ENCODE results near the gene CCDC154.
"Not testable (repeated sequence)": the region's sequence is repeated elsewhere in the genome, so short reads cannot be mapped to it uniquely, and the experiment has no call there.

Gene CCDC154

DNA sequence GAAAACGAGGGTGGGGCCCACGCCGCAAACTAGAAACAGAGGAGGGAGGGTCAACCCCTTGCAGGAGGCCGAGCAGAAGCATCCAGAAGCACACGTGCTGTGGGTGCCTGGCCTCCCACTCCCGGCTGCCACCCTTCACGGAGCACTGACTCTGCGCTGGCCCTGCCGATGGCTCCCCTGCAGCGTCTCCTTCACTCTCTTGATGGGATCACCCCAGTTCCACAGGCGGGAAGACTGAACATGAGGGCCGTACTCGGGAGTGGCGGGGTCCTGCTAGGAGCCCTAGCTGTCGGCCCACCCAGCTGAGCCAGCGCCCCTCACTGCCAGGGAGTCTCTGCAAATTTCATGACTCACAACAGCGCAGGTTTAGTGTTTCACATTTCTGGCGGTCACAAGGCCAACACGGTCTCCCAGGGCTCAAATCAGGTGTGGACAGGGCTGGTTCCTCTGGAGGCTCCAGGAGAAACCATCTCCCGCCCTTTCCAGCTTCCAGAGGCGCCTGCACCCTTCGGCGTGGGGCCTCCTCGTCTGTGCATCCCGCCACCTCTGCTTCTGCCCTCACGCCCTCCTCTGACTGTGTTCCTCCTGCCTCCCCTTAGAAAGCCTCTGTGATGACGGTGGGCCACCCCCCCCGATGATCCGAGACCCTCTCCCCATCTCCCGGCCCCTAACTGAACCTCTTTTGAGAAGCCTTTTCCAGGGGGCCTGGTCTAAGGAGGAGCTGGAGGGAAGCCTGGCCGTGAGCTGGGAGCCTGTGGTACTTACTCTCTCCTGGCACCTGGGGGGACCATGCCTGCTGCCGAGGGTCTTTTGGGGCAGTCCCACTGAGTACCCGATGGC is 42.4 kb upstream of the CCDC154 start:
- no peak for TF ChIP-seq EZH2phosphoT487 (conservative IDR thresholded peaks at IDR 0.05; ENCODE audit: low read length)
- TF ChIP-seq, protein P1, sequence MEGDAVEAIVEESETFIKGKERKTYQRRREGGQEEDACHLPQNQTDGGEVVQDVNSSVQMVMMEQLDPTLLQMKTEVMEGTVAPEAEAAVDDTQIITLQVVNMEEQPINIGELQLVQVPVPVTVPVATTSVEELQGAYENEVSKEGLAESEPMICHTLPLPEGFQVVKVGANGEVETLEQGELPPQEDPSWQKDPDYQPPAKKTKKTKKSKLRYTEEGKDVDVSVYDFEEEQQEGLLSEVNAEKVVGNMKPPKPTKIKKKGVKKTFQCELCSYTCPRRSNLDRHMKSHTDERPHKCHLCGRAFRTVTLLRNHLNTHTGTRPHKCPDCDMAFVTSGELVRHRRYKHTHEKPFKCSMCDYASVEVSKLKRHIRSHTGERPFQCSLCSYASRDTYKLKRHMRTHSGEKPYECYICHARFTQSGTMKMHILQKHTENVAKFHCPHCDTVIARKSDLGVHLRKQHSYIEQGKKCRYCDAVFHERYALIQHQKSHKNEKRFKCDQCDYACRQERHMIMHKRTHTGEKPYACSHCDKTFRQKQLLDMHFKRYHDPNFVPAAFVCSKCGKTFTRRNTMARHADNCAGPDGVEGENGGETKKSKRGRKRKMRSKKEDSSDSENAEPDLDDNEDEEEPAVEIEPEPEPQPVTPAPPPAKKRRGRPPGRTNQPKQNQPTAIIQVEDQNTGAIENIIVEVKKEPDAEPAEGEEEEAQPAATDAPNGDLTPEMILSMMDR (IDR thresholded peaks at IDR 0.05; ENCODE audit: insufficient read depth, low read length, poor library complexity, severe bottlenecking): no peak
- H2AFZ ChIP-seq (ENCODE audit: low read depth, low read length, severe bottlenecking): no peak overlapping the region
- no peak overlapping the region for H3K27ac ChIP-seq (ENCODE audit: low read depth, low read length)
- no peak overlapping the region for H3K4me2 ChIP-seq (ENCODE audit: low read depth, low read length, poor library complexity, severe bottlenecking)
- H3K27me3 ChIP-seq (ENCODE audit: low read length): no peaks in the 10 kb centered on the region
- no peaks in the 10 kb centered on the region for H3K9me2 ChIP-seq (replicated peaks; ENCODE audit: insufficient read depth, low read length)
- no peaks in the 10 kb centered on the region for H3F3A ChIP-seq (ENCODE audit: insufficient read depth)
- H3K4me3 ChIP-seq (ENCODE audit: insufficient read depth, low read length, poor library complexity, severe bottlenecking): no peak overlapping the region
- H3K9ac ChIP-seq (ENCODE audit: low read length): no peak overlapping the region
- H4K20me1 ChIP-seq (ENCODE audit: low read depth, low read length): no peaks in the 10 kb centered on the region
- H3K36me3 ChIP-seq (ENCODE audit: low read length): no peaks in the 10 kb centered on the region
- no peaks in the 10 kb centered on the region for H3K79me2 ChIP-seq (ENCODE audit: insufficient read depth, low read length)
- H3K9me3 ChIP-seq (ENCODE audit: insufficient read depth, low read length): no peaks in the 10 kb centered on the region

DNA sequence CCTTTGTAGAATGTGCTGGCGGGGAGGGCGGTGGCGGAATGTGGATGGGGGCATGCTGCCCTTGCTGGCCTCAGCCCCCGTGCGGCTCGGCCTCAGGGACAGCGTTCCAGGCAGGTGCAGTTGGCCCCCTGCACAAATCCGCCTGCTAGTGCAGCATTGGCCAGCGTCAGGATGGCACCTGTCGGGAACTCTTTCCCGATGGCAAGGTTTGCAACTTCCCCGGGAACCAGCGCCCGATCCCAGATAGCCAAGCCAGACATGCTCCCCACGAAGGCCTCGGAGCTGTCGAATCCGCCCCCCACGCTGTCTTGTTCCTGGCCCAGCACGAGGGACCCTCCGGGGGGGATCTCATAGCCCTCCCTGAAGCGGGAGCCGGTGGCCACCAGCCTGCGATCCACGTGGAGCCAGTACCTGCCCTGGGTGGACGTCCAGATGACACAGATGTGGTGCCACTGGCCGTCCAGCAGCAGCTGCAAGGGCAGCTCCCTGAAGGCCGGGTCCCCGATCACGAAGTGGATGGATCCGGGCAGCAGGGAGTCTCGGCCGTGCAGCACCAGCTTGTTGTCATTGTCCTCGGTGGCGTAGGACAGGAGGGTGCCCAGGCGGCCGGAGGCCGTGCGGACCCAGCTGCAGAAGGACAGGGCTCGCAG is 41.6 kb upstream of the CCDC154 start:
- Histone ChIP-seq H3K4me3 (ENCODE audit: insufficient read depth, low read length, poor library complexity, severe bottlenecking) (no peak overlapping the region), H4K20me1 (ENCODE audit: low read depth, low read length) (no peaks in the 10 kb centered on the region), H3K9ac (ENCODE audit: low read length) (no peak overlapping the region), H3K9me3 (ENCODE audit: insufficient read depth, low read length) (no peaks in the 10 kb centered on the region), H3K36me3 (ENCODE audit: low read length) (no peaks in the 10 kb centered on the region), H2AFZ (ENCODE audit: low read depth, low read length, severe bottlenecking) (no peak overlapping the region), H3K9me2 (replicated peaks; ENCODE audit: insufficient read depth, low read length) (no peaks in the 10 kb centered on the region), H3K79me2 (ENCODE audit: insufficient read depth, low read length) (no peaks in the 10 kb centered on the region), H3F3A (ENCODE audit: insufficient read depth) (no peaks in the 10 kb centered on the region), H3K27ac (ENCODE audit: low read depth, low read length) (no peak overlapping the region), H3K27me3 (ENCODE audit: low read length) (no peaks in the 10 kb centered on the region), H3K4me2 (ENCODE audit: low read depth, low read length, poor library complexity, severe bottlenecking) (no peak overlapping the region)
- TF ChIP-seq, protein P1 (IDR thresholded peaks at IDR 0.05; ENCODE audit: insufficient read depth, low read length, poor library complexity, severe bottlenecking): no peak
- no peak for TF ChIP-seq EZH2phosphoT487 (conservative IDR thresholded peaks at IDR 0.05; ENCODE audit: low read length)

DNA sequence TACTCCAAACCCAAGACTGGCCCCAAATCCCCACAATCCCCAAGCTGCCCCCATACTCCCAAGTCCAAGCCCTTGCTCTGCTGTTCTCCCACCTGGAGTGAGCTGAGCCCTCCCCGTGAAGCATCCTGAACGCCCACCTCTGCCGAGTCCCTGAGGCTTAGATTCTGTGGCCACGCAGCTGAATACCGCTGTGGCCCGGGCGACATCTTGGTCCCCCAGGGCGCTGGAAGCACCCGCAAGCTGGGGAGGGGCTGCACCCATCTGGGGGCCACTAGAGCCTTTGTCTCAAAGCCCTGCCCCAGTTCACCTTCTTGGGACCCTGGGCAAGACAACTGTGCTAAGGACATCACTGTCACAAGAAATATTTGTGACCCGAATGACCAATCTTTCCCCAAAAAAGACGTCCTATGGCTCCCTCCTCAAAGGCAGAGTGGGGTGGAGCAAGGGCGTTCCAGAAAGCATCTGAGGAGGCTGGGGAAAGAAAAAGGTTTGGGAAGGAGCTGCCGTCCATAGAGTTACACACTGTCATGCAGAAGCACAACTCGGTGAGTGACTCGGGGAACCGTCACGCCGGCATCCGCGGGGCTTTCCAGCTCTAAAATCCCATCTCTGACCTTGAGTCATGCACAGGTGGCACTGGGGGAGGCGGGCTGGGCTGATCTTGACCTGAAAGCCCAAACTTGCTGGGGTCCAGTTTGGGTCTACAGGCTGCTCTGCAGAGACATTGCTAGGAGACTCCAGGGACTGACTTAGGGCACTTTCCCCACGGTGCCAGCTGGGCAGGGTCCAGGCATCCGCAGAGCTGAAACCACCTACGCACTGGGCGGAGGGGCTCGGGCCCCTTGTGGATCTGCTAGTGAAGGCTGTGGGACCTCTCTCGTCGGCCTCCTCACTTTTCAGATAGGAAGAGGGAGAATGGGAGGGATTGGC is 37.8 kb upstream of the CCDC154 start:
- H3K36me3 ChIP-seq (ENCODE audit: low read length): no peaks in the 10 kb centered on the region
- H3K9me3 ChIP-seq (ENCODE audit: insufficient read depth, low read length): no peaks in the 10 kb centered on the region
- no peak overlapping the region for H3K27ac ChIP-seq (ENCODE audit: low read depth, low read length)
- no peak overlapping the region for H2AFZ ChIP-seq (ENCODE audit: low read depth, low read length, severe bottlenecking)
- no peaks in the 10 kb centered on the region for H3K79me2 ChIP-seq (ENCODE audit: insufficient read depth, low read length)
- no peaks in the 10 kb centered on the region for H3K27me3 ChIP-seq (ENCODE audit: low read length)
- no peak overlapping the region for H3K9ac ChIP-seq (ENCODE audit: low read length)
- H3K9me2 ChIP-seq (replicated peaks; ENCODE audit: insufficient read depth, low read length): no peaks in the 10 kb centered on the region
- no peaks in the 10 kb centered on the region for H4K20me1 ChIP-seq (ENCODE audit: low read depth, low read length)
- no peak overlapping the region for H3K4me3 ChIP-seq (ENCODE audit: insufficient read depth, low read length, poor library complexity, severe bottlenecking)
- no peak overlapping the region for H3K4me2 ChIP-seq (ENCODE audit: low read depth, low read length, poor library complexity, severe bottlenecking)
- TF ChIP-seq, protein P1 (IDR thresholded peaks at IDR 0.05; ENCODE audit: insufficient read depth, low read length, poor library complexity, severe bottlenecking): no peak
- TF ChIP-seq EZH2phosphoT487 (conservative IDR thresholded peaks at IDR 0.05; ENCODE audit: low read length): no peak
- H3F3A ChIP-seq (ENCODE audit: insufficient read depth): peaks cover 3% of the 10 kb centered on the region; the same call in 1 of the 2 replicates

DNA sequence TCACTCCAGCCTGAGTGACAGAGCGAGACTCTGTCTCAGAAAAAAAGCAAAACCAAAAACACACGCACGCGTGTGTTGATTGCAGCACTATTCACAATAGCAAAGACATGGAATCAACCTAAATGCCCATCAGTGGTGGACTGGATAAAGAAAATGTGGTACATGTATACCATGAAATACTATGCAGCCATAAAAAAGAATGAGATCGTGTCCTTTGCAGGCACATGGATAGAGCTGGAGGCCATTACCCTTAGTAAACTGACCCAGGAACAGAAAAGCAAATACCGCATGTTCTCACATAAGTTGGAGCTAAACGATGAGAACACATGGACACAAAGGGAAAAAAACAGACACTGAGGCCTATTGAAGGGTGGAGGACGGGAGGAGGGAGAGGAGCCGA is 34.6 kb upstream of the CCDC154 start:
- H4K20me1 ChIP-seq (ENCODE audit: low read depth, low read length); H3K36me3 ChIP-seq (ENCODE audit: low read length); H2AFZ ChIP-seq (ENCODE audit: low read depth, low read length, severe bottlenecking); H3F3A ChIP-seq (ENCODE audit: insufficient read depth); H3K9me3 ChIP-seq (ENCODE audit: insufficient read depth, low read length); H3K4me3 ChIP-seq (ENCODE audit: insufficient read depth, low read length, poor library complexity, severe bottlenecking); H3K9ac ChIP-seq (ENCODE audit: low read length); H3K4me2 ChIP-seq (ENCODE audit: low read depth, low read length, poor library complexity, severe bottlenecking); H3K79me2 ChIP-seq (ENCODE audit: insufficient read depth, low read length); H3K27me3 ChIP-seq (ENCODE audit: low read length); H3K9me2 ChIP-seq (replicated peaks; ENCODE audit: insufficient read depth, low read length); H3K27ac ChIP-seq (ENCODE audit: low read depth, low read length): not testable (repeated sequence)
